Sigmoid colon (tissue), 4 donors: Measurements from ENCODE around the gene FRG2C.
"Not testable (repeated sequence)": the region's sequence is repeated elsewhere in the genome, so short reads cannot be mapped to it uniquely, and the experiment has no call there.

ENCODE experiments used
- CTCF ChIP-seq, 4 experiments: fragments of 450-650 bp in 3 of 4; fragments of 200-600 bp in 1 of 4; IDR thresholded peaks; one replicate each; pipeline ENCODE4 v1.5.1; 2016 to 2019; ENCODE audit warnings: antibody characterized with exemption in 4 of 4, mild to moderate bottlenecking in 3 of 4, moderate library complexity in 2 of 4
- EP300 ChIP-seq, 4 donors: sonication (generic); formaldehyde crosslinking; IDR thresholded peaks; one replicate each; pipeline ENCODE4 v1.6.1; 2017; ENCODE audit warnings: antibody characterized with exemption in 4 of 4
- POLR2A ChIP-seq, 2 donors: fragments of 450-650 bp; IDR thresholded peaks; one replicate each; pipeline ENCODE4 v1.6.1; 2016; ENCODE audit warnings: antibody characterized with exemption in 2 of 2, mild to moderate bottlenecking in 2 of 2, moderate library complexity in 2 of 2
- POLR2AphosphoS5 ChIP-seq, 4 donors: sonication (generic); formaldehyde crosslinking; IDR thresholded peaks; one replicate each; pipeline ENCODE4 v1.6.1; 2017; ENCODE audit warnings: antibody characterized with exemption in 4 of 4

DNA sequence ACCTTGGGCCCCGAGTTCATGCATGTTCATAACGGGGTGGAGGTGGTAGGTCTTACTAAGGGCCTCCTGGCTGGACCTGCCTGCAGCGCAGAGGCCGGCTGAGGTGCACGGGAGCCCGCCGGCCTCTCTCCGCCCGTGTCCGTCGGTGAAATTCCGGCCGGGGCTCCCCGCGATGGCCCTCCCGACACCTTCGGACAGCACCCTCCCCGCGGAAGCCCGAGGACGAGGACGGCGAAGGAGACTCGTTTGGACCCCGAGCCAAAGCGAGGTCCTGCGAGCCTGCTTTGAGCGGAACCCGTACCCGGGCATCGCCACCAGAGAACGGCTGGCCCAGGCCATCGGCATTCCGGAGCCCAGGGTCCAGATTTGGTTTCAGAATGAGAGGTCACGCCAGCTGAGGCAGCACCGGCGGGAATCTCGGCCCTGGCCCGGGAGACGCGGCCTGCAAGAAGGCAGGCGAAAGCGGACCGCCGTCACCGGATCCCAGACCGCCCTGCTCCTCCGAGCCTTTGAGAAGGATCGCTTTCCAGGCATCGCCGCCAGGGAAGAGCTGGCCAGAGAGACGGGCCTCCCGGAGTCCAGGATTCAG, 4.7 kb downstream of the FRG2C start:
- TF ChIP-seq CTCF, POLR2A, POLR2AphosphoS5, EP300 (IDR thresholded peaks at IDR 0.05): not testable (repeated sequence)
